ENCODE measurements around the gene METTL23. TPM values are rescaled to one million over a fixed set of nuclear protein-coding genes. Genes with fewer than 3 reads are reported as not detected.

METTL23 gene
- polyA plus RNA-seq, 1 experiment = 54.4 TPM

GRCh38 chr17:76734080-76734840 lies 7.6 kb downstream of the METTL23 start:
- H3K9me3 ChIP-seq (ENCODE audit: control insufficient read depth, insufficient read depth, low read length) = no peaks in the 10 kb centered on the region; the same call in 1 of the 2 replicates
- no peak for DNase-seq (ENCODE audit: low read depth, low spot score)
- H3K27me3 ChIP-seq (ENCODE audit: control insufficient read depth, insufficient read depth, low read length) = no peaks in the 10 kb centered on the region
- ChIA-PET CTCF (interaction anchor here (1.5 kb wide), 1 partner anchor 212 kb away, joined by 4 read pairs; no protein-coding TSS in a partner anchor), POLR2A (interaction anchor here (1.2 to 5.4 kb wide), 3 partner anchors 8 to 23 kb away, joined by 4 to 41 read pairs (median 6); partner anchors contain the start of genes JMJD6, METTL23 and MXRA7)
- peak overlapping the region; percentile 96 for H3K4me3 ChIP-seq (ENCODE audit: low read depth, low read length)
- H3K27ac ChIP-seq (ENCODE audit: low read depth, low read length) = no peak overlapping the region
- TF ChIP-seq CTCF (IDR thresholded peaks at IDR 0.05; ENCODE audit: low read depth, low read length) = no peak

GRCh38 chr17:76735006-76735405 lies 8.4 kb downstream of the METTL23 start:
- Histone ChIP-seq H3K9me3 (ENCODE audit: control insufficient read depth, insufficient read depth, low read length) (no peaks in the 10 kb centered on the region; the same call in 1 of the 2 replicates), H3K27ac (ENCODE audit: low read depth, low read length) (no peak overlapping the region), H3K4me3 (ENCODE audit: low read depth, low read length) (peak overlapping the region; percentile 96), H3K27me3 (ENCODE audit: control insufficient read depth, insufficient read depth, low read length) (no peaks in the 10 kb centered on the region)
- CTCF ChIA-PET = interaction anchor here (1.5 kb wide), 1 partner anchor 212 kb away, joined by 4 read pairs; no protein-coding TSS in a partner anchor
- POLR2A ChIA-PET = interaction anchor here (0.6 to 5.4 kb wide), 4 partner anchors 8 to 358 kb away, joined by 4 to 41 read pairs (median 6); partner anchors contain the start of genes JMJD6, METTL23 and MXRA7
- DNase-seq (ENCODE audit: low read depth, low spot score) = no peak
- TF ChIP-seq CTCF (IDR thresholded peaks at IDR 0.05; ENCODE audit: low read depth, low read length) = no peak

GRCh38 chr17:76735586-76736348 lies 9.1 kb downstream of the METTL23 start:
- ChIA-PET CTCF (interaction anchor here (1.0 kb wide), 1 partner anchor 8 kb away, joined by 3 read pairs; no protein-coding TSS in a partner anchor), POLR2A (interaction anchor here (0.8 to 5.4 kb wide), 4 partner anchors 9 to 189 kb away, joined by 3 to 41 read pairs (median 9); partner anchors contain the start of genes JMJD6 and METTL23)
- no peaks in the 10 kb centered on the region; the same call in 1 of the 2 replicates for H3K9me3 ChIP-seq (ENCODE audit: control insufficient read depth, insufficient read depth, low read length)
- H3K4me3 ChIP-seq (ENCODE audit: low read depth, low read length) = peak overlapping the region; percentile 96
- H3K27me3 ChIP-seq (ENCODE audit: control insufficient read depth, insufficient read depth, low read length) = no peaks in the 10 kb centered on the region
- no peak for TF ChIP-seq CTCF (IDR thresholded peaks at IDR 0.05; ENCODE audit: low read depth, low read length)
- H3K27ac ChIP-seq (ENCODE audit: low read depth, low read length) = peak overlapping the region; percentile 39
- DNase-seq (ENCODE audit: low read depth, low spot score) = no peak

- peak overlapping the region; percentile 96 for H3K4me3 ChIP-seq (ENCODE audit: low read depth, low read length)
- peak; percentile 30; the same call in 1 of the 2 replicates for TF ChIP-seq CTCF (IDR thresholded peaks at IDR 0.05; ENCODE audit: low read depth, low read length)
- no peaks in the 10 kb centered on the region for H3K27me3 ChIP-seq (ENCODE audit: control insufficient read depth, insufficient read depth, low read length)
- ChIA-PET POLR2A (interaction anchor here (0.5 to 5.4 kb wide), 9 partner anchors 10 to 221 kb away, joined by 3 to 41 read pairs (median 5); partner anchors contain the start of genes JMJD6 and METTL23), CTCF (interaction anchor here (0.7 to 1.0 kb wide), 2 partner anchors 9 to 11 kb away, joined by 3 read pairs; no protein-coding TSS in a partner anchor)
- no peak for DNase-seq (ENCODE audit: low read depth, low spot score)
- H3K9me3 ChIP-seq (ENCODE audit: control insufficient read depth, insufficient read depth, low read length) = no peaks in the 10 kb centered on the region; the same call in 1 of the 2 replicates
- peak overlapping the region; percentile 91 for H3K27ac ChIP-seq (ENCODE audit: low read depth, low read length)
These were observed 9.9 kb downstream of the METTL23 start for GRCh38 chr17:76736349-76737081.

Measured in AG04450 (cell line).